GM18526 (cell line): ENCODE data around the gene FUCA2.
A peak's percentile ranks its signal among the peaks of the same experiment; 100 is the strongest.

Source experiments
- POLR2A ChIP-seq: IDR thresholded peaks from 3 replicates; pipeline ENCODE4 v1.6.1; 2011; ENCODE audit not compliant: insufficient read length; ENCODE audit errors: extremely low read depth

FUCA2 gene

DNA sequence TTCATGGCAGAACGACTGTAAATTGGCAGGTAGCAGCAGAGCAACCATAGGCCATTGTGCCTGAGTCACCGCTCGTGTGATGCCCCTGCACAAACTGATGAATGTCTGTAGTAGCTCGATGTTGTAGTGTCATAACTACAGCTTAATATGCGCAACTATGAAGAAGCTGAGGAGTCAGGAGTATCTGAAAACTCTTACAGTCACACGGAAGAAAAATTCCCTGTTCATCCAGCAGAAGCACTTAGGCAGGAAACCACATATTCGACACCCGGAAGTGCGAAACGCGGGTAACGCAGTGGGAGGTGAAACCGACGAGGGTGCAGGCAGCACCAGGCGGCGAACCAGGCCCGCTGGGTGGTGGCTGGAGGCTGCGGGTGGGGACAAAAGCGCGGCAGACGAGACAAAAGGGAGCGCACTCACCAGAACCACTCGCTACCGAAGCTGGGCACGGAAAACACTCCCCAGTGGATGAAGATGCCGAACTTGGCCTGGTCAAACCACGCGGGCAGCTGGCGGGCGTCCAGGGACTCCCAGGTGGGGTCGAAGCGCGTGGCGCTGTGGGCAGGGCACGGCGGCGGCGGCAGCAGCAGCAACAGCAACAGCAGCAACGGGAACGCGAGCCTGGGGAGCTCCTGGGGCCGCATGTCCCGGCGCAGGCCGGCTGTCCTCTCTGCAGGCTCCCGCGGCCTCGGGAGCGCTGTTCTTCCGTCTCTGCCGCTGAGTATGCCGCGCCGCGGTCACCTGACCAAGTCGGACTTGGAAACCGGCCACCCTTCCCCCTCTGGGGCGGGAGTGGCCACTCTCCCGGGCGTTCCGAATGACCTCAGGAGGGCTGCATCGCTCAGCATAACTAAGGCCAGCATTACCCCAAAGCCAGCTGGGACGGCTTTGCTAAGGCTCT is at the start of gene FUCA2:
TSS of gene FUCA2 (minus strand) at position 730 of the 901 bp plus-strand sequence. CDS start at position 644, 86 bp downstream.
- TF ChIP-seq POLR2A: peak; percentile 60

DNA sequence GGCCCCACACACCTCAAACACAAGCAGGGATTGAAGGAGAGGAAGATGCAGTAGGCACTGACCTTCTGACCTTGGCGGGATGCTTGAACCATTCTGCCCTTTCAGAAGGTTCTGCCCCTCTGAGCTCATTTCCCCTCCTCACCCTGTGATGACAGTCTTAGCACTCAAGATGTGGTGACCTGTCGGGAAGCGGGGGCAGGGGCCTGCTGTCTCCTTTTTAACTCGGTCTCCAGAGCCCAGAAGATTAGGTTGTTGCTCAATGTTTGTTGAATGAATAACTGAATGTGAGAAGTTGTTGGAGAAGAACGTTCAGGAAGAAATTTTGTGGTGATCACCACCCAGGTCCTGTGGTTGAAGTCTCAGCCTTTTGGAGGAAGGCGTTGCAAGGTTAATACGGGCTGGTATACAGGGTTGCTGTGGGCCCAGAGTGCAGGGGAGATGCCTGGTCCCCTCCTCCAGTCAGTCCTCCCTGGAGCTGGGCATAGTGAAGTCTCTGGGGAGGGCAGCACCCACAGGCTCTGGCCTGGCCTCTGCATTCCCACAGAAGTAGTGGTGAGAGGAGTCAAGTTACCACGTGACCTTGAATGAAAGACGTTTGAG is 49.7 kb upstream of the FUCA2 start:
- TF ChIP-seq POLR2A: no peak

GRCh38 chr6:143559051-143559660 is 47.6 kb upstream of the FUCA2 start:
- TF ChIP-seq POLR2A: no peak

- TF ChIP-seq POLR2A: no peak
Measured at GRCh38 chr6:143556529-143556928, 45.0 kb upstream of the FUCA2 start.

GRCh38 chr6:143555582-143555981 is 44.1 kb upstream of the FUCA2 start:
- no peak for TF ChIP-seq POLR2A

DNA sequence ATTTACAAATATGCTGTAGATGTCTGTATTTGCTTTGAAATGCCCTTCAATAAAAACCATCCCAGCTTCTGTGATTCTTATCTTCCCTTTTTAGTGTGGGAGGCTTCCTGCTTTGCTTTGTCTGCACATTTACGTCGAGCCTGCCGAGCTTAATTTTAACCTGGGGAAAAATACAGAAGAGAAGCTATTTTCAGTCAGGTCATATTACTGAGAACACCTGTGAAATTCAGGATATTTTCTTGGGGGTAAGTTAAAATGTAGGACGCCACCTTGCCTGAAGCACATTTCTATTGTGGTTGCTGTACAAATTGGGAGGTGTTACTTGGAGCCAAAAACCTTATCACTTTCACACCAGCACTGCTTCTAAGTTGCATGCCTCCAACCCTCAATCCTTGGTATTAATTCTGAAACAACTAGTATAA is 43.6 kb upstream of the FUCA2 start:
- no peak for TF ChIP-seq POLR2A

- no peak for TF ChIP-seq POLR2A
Measured at GRCh38 chr6:143553337-143553736, 41.8 kb upstream of the FUCA2 start.

- TF ChIP-seq POLR2A: no peak
Measured at GRCh38 chr6:143549949-143550268, 38.4 kb upstream of the FUCA2 start.

DNA sequence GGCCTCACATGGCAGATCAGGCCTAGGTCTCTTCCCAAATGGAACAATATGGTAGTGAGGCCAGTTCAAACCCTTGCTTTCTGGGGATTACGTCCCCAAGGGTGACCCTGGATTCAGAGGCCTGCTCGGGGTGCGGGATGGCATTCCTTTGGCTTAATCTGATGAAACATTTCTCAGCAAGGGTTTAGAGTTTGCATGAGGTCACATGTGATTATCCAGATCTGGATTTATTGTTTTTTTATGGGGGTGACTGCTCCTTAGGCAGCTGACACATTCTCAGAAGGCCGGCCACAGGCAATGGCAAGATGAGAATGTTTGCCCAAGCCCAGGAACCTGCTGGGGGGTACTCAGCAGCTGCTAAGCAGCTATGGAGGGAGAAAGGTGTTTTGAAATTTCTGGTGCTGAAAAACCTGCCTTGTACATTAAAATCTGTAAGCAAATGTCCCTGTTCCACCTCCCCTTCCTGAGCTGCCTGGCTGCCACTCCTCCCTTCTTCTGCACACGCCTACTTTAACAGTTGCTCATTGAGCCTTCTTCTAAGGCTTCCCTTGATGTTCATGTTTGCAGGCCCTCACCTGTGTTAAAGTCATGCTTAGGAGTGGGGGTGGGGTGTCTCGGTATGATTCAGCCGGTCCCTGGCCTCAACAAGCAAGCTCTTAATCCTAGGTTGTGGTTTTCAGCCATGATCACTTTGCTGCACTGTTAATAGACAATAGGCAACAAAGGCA is 37.9 kb upstream of the FUCA2 start:
- no peak for TF ChIP-seq POLR2A

DNA sequence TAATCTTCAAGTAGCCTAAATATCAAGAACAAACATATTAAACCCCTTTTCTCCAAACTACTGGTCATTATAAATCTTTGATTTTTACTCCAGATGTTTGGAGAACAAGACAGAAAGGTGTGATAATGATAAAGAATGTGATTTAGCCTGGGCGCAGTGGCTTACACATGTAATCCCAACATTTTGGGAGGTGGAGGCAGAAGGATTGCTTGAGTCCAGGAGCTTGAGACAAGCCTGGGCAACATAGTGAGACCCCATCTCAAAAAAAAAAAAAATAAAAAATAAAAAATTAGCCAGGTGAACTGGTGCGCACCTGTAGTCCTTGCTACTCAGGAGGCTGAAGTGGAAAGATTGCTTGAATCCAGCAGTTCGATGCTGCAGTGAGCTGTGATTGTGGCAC is 35.1 kb upstream of the FUCA2 start:
- no peak for TF ChIP-seq POLR2A

DNA sequence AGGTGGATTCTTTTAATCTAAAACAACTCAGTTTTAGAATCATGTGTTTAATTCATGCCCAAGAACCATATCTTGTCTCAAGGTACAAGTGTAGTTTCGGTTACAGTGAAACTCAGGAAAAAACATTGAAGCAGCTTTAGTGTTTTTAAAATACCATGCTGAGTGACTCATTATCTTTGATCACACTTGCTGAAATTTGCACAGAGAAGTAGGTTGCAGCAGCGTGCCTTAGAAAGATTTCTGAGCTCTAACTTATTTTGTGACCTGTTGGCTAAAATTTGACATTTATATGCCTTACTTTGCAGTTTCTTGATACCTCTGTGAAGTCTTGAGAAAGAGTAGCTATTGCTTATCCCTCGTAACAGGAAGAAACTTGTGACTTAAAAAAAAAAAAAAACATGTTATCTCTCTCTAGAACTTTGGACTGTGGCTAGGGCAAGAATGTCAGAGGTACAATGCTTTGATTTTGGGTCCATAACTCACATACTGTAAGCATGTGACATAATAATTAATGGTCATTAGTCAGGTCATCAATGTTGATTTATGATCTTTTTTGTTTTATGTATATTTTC is 34.5 kb upstream of the FUCA2 start:
- no peak for TF ChIP-seq POLR2A

DNA sequence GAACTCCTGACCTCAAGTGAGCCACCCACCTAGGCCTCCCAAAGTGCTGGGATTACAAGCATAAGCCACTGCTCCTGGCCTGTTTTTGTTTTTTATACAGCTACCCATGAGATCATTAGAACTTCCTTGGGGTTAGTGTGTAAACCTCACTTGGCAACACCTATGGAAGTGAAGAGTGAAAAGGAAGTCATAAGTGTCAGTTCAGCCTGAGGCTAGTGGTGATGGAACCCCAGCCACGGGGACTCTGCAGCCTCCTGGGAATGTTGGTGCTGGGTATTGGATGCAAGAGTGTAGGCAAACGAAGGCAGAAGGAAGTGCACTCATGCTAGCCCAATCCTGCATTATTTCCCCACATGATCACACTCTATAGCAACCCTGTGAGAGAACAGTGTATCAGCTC is 33.6 kb upstream of the FUCA2 start:
- TF ChIP-seq POLR2A: no peak

DNA sequence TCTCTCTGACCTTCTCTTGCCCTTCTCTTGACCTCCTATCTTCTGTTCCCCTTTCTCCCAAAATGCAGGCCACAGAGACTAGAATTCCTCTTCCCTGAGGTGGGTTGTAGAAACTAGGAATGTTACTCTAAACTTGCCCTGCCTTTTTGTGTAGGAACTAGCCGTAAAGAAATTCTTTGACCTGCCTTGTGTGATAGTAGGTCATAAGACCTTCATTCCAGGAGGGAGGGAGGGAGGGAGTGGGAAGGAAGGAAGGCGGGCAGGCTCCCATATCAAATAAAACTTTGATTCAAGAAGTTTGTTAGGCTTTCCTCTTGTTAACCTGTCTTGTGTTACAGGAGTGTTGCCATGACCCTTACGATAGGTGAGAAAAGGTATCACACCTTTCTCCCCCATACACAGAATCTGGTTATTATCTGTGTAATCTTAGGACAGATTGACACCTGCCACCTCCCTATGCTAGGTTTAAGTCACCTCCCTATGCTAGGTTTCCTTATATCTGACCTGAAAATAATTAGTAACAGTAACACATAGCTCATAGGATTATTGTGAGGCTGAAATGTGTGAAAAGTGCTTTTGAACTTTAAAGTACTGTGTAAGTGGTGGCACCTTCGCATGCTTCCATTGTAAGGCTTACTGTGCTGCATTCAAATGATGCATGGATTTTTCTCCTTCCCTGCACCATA is 32.6 kb upstream of the FUCA2 start:
- TF ChIP-seq POLR2A: no peak

- no peak for TF ChIP-seq POLR2A
Measured at GRCh38 chr6:143543435-143543834, 31.9 kb upstream of the FUCA2 start.

DNA sequence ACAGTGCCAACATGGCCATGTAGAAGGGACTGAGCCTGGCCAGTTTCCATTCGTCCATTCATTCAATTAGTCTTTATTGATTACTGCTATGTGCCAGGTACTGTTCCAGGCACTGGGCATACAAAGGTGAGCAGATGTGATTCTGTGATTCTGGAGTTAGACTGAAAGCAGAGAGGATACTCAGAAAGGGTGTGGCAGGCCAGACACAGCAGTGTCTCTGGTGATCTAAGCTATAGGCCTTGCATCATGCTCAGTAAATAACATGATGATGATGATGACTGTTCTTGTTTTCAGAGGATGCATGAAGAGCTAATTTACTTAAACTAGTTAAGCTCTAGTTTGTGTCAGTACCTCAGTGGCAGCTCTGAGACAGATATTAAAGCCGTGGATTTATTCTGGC is 31.4 kb upstream of the FUCA2 start:
- TF ChIP-seq POLR2A: no peak
